H1 (cell line): ENCODE measurements around the gene CHN2. TPM values are rescaled to one million over a fixed set of nuclear protein-coding genes. Genes with fewer than 3 reads are reported as not detected.

Experiments
- CTCF ChIA-PET: fragments of 300-600 bp; sonication (Branson Sonifier 250); formaldehyde crosslinking; loops from one replicate; lab custom pipeline; 2021; ENCODE audit not compliant: partially characterized antibody; lab: Charles Lee
- POLR2A ChIA-PET: fragments of 300-600 bp; sonication (Branson Sonifier 250); formaldehyde crosslinking; loops from one replicate; lab custom pipeline; 2021; ENCODE audit warnings: inconsistent platforms; ENCODE audit not compliant: partially characterized antibody; lab: Charles Lee
- DNase-seq, 2 experiments: peaks; one replicate each; pipeline versions ENCODE4 v3.0.0 to v3.0.0-alpha.2; 2010 to 2022; ENCODE audit warnings: low spot score in 2 of 2, low read depth in 1 of 2, mixed read lengths in 1 of 2
- FAIRE-seq: peaks from 2 replicates; lab custom pipeline; 2011; peaks lifted over from hg19 to GRCh38; lab: Jason Lieb, UNC
- H2AFZ ChIP-seq: 2 replicates; pipeline ENCODE4 v1.8.1; 2012; ENCODE audit warnings: low read length, inconsistent platforms
- H2AK5ac ChIP-seq: 2 replicates; pipeline ENCODE4 v1.6.1; 2013; ENCODE audit warnings: low read depth, low read length
- H2BK120ac ChIP-seq: replicated peaks from 2 replicates; pipeline ENCODE3; 2013; ENCODE audit warnings: low read depth, low read length, inconsistent platforms
- H2BK12ac ChIP-seq: 2 replicates; pipeline ENCODE4 v1.6.1; 2013; ENCODE audit warnings: low read depth, low read length
- H2BK15ac ChIP-seq: 2 replicates; pipeline ENCODE4 v1.6.1; 2013; ENCODE audit warnings: low read length
- H2BK20ac ChIP-seq: 2 replicates; pipeline ENCODE4 v1.6.1; 2013; ENCODE audit warnings: low read length
- H2BK5ac ChIP-seq: 2 replicates; pipeline ENCODE4 v1.6.1; 2013; ENCODE audit warnings: low read depth, low read length
- H3K14ac ChIP-seq: 2 replicates; pipeline ENCODE4 v1.6.1; 2013; ENCODE audit warnings: inconsistent platforms; ENCODE audit not compliant: insufficient read length
- H3K18ac ChIP-seq: 2 replicates; pipeline ENCODE4 v1.6.1; 2013; ENCODE audit warnings: low read length; ENCODE audit errors: extremely low read depth
- H3K23ac ChIP-seq: 2 replicates; pipeline ENCODE4 v1.6.1; 2013; ENCODE audit warnings: inconsistent platforms; ENCODE audit not compliant: insufficient read length
- H3K23me2 ChIP-seq: 2 replicates; pipeline ENCODE4 v1.6.1; 2013; ENCODE audit warnings: low read depth, low read length
- H3K27ac ChIP-seq: 2 replicates; pipeline ENCODE4 v1.6.1; 2011; ENCODE audit warnings: low read depth, low read length, inconsistent platforms
- H3K27me3 ChIP-seq, 4 experiments: replicated peaks in 1 of 4; 1 replicate in 1 of 4; 2 replicates in 3 of 4; pipeline versions ENCODE4 v1.6.1 to v1.8.1; 2011 to 2013; ENCODE audit warnings: low read length in 3 of 4, mild to moderate bottlenecking in 3 of 4, inconsistent platforms in 2 of 4, mixed read lengths in 2 of 4, moderate library complexity in 1 of 4; ENCODE audit not compliant: control insufficient read depth in 3 of 4, insufficient read depth in 3 of 4; ENCODE audit errors: extremely low read depth in 1 of 4
- H3K36me3 ChIP-seq, 4 experiments: 2 replicates each; pipeline versions ENCODE4 v1.6.1 to v1.8.1; 2011 to 2013; ENCODE audit warnings: mild to moderate bottlenecking in 4 of 4, low read length in 3 of 4, moderate library complexity in 2 of 4, control low read depth in 1 of 4, inconsistent platforms in 1 of 4; ENCODE audit not compliant: insufficient read depth in 4 of 4, control insufficient read depth in 2 of 4
- H3K4ac ChIP-seq: replicated peaks from 2 replicates; pipeline ENCODE3; 2013; ENCODE audit warnings: low read length, low read depth, mixed read lengths, inconsistent platforms; ENCODE audit not compliant: insufficient read length
- H3K4me1 ChIP-seq, 4 experiments: replicated peaks in 1 of 4; 1 replicate in 1 of 4; 2 replicates in 3 of 4; pipeline versions ENCODE4 v1.6.1 to v1.8.1; 2011 to 2013; ENCODE audit warnings: low read length in 3 of 4, inconsistent platforms in 2 of 4, mixed read lengths in 1 of 4; ENCODE audit not compliant: insufficient read depth in 4 of 4, control insufficient read depth in 3 of 4
- H3K4me2 ChIP-seq, 2 experiments: 2 replicates each; pipeline versions ENCODE4 v1.6.1 to v1.8.1; 2011 to 2013; ENCODE audit warnings: low read depth in 2 of 2, low read length in 2 of 2, control low read depth in 1 of 2, inconsistent platforms in 1 of 2, mild to moderate bottlenecking in 1 of 2; ENCODE audit not compliant: insufficient read depth in 1 of 2
- H3K4me3 ChIP-seq, 4 experiments: fragments of 200-600, 300-600 bp in 1 of 4; sonication (generic), shearing (Covaris generic), sonication (Bioruptor Twin) in 1 of 4; 2 replicates each; pipeline versions ENCODE4 v1.5.1 to v1.8.1; 2011 to 2016; ENCODE audit warnings: low read length in 4 of 4, low read depth in 3 of 4, control low read depth in 2 of 4, inconsistent platforms in 2 of 4, mild to moderate bottlenecking in 2 of 4, mixed read lengths in 1 of 4, moderate library complexity in 1 of 4; ENCODE audit not compliant: insufficient read depth in 2 of 4; ENCODE audit errors: extremely low read depth in 1 of 4
- H3K56ac ChIP-seq: replicated peaks from 2 replicates; pipeline ENCODE3; 2013; ENCODE audit warnings: low read depth, mild to moderate bottlenecking, mixed read lengths, low read length, inconsistent platforms; ENCODE audit not compliant: insufficient read length
- H3K79me1 ChIP-seq: 2 replicates; pipeline ENCODE4 v1.6.1; 2013; ENCODE audit warnings: low read depth, low read length, control low read depth
- H3K79me2 ChIP-seq, 2 experiments: 2 replicates each; pipeline versions ENCODE4 v1.6.1 to v1.8.1; 2012 to 2013; ENCODE audit warnings: low read length in 2 of 2, mild to moderate bottlenecking in 2 of 2, inconsistent platforms in 1 of 2; ENCODE audit not compliant: insufficient read depth in 2 of 2, control insufficient read depth in 1 of 2
- H3K9ac ChIP-seq, 4 experiments: replicated peaks in 1 of 4; 1 replicate in 1 of 4; 2 replicates in 3 of 4; pipeline versions ENCODE4 v1.6.1 to v1.8.1; 2011 to 2013; ENCODE audit warnings: low read depth in 3 of 4, low read length in 3 of 4, control low read depth in 2 of 4, mild to moderate bottlenecking in 2 of 4, moderate library complexity in 2 of 4, inconsistent platforms in 1 of 4; ENCODE audit errors: extremely low read depth in 1 of 4
- H3K9me3 ChIP-seq, 2 experiments: 2 replicates each; pipeline versions ENCODE4 v1.6.1 to v1.8.1; 2012 to 2013; ENCODE audit warnings: mild to moderate bottlenecking in 2 of 2, moderate library complexity in 2 of 2, control low read depth in 1 of 2, inconsistent platforms in 1 of 2, low read depth in 1 of 2, low read length in 1 of 2, mixed read lengths in 1 of 2; ENCODE audit not compliant: insufficient read depth in 2 of 2
- H4K20me1 ChIP-seq, 2 experiments: replicated peaks in 1 of 2; 2 replicates each; pipeline versions ENCODE3 to v1.8.1; 2011 to 2013; ENCODE audit warnings: inconsistent platforms in 2 of 2, low read length in 2 of 2, mild to moderate bottlenecking in 1 of 2; ENCODE audit not compliant: insufficient read depth in 2 of 2, control insufficient read depth in 1 of 2
- H4K5ac ChIP-seq: 2 replicates; pipeline ENCODE4 v1.6.1; 2013; ENCODE audit warnings: low read length, low read depth, mixed read lengths, inconsistent platforms; ENCODE audit not compliant: insufficient read length
- H4K8ac ChIP-seq: 2 replicates; pipeline ENCODE4 v1.8.0; 2013; ENCODE audit warnings: mild to moderate bottlenecking, moderate library complexity, low read length, inconsistent platforms; ENCODE audit not compliant: insufficient read depth; ENCODE audit errors: extremely low read depth
- H4K91ac ChIP-seq: replicated peaks from 2 replicates; pipeline ENCODE3; 2013; ENCODE audit warnings: low read length, mixed read lengths, inconsistent platforms; ENCODE audit not compliant: insufficient read length
- FOSL1 ChIP-seq: IDR thresholded peaks from 2 replicates; pipeline ENCODE4 v1.6.1; 2011; ENCODE audit warnings: mild to moderate bottlenecking, low read depth, low read length, moderate library complexity; ENCODE audit not compliant: insufficient read depth
- GABPA ChIP-seq: IDR thresholded peaks from 2 replicates; pipeline ENCODE4 v1.6.1; 2011; ENCODE audit warnings: mild to moderate bottlenecking, low read length, moderate library complexity, borderline replicate concordance; ENCODE audit not compliant: insufficient read depth
- SIN3A ChIP-seq, 2 experiments: IDR thresholded peaks in 1 of 2; conservative IDR thresholded peaks in 1 of 2; 2 replicates each; pipeline ENCODE4 v1.6.1; 2011 to 2012; ENCODE audit warnings: low read length in 2 of 2, improper control_type of control experiment in 1 of 2, low read depth in 1 of 2, mild to moderate bottlenecking in 1 of 2
- SP1 ChIP-seq: IDR thresholded peaks from 2 replicates; pipeline ENCODE4 v1.6.1; 2011; ENCODE audit warnings: low read depth, low read length
- SUZ12 ChIP-seq: fragments of 200-600 bp; sonication (generic); IDR thresholded peaks from 2 replicates; pipeline ENCODE4 v1.6.1; 2012; ENCODE audit warnings: mild to moderate bottlenecking, inconsistent platforms, low read length, moderate library complexity, mixed read lengths
- WGBS, 2 experiments: shearing (Covaris generic) in 1 of 2; methylation state at CpG; one replicate each; pipeline versions ENCODE4 v1.1.6 to v1.1.7; 2013 to 2015; ENCODE audit warnings: low lambda C conversion rate in 2 of 2, mixed read lengths in 2 of 2, inconsistent platforms in 1 of 2, low coverage in 1 of 2, missing lambda C conversion rate in 1 of 2; ENCODE audit not compliant: insufficient replicate concordance in 2 of 2, insufficient coverage in 1 of 2, insufficient read length in 1 of 2; ENCODE audit errors: extremely low coverage in 1 of 2, missing lambda C conversion rate in 1 of 2; 5-methylcytosine and 5-hydroxymethylcytosine counted together
- polyA plus RNA-seq, 7 experiments: library from polyadenylated mRNA; depleted of rRNA in 3 of 7; stranded (reverse) in 5 of 7; unstranded in 2 of 7; fragments of >200 nt in 5 of 7; fragments of 200-250 nt in 2 of 7; gene quantifications; 1 replicate in 5 of 7; 2 replicates in 1 of 7; 4 replicates in 1 of 7; pipeline versions ENCODE4 v1.2.1 to v1.2.3, GENCODE V29; 2011 to 2013; ENCODE audit warnings: missing spikeins in 2 of 7, mixed read lengths in 2 of 7
- total RNA-seq: library from RNA; stranded (reverse); fragmentation: NEBNext Ultra II Directional; extraction: Animal tissue kit (Norgen Biotek cat#: 25700); gene quantifications from 2 replicates; pipeline ENCODE4 v1.2.1, GENCODE V29; 2021

CHN2 gene
- total and polyA plus RNA-seq, 2 of the 8 experiments (the other 6 are each of a cell fraction or from before 2014, with no cell fraction given): 2.9 to 4.8 TPM

DNA sequence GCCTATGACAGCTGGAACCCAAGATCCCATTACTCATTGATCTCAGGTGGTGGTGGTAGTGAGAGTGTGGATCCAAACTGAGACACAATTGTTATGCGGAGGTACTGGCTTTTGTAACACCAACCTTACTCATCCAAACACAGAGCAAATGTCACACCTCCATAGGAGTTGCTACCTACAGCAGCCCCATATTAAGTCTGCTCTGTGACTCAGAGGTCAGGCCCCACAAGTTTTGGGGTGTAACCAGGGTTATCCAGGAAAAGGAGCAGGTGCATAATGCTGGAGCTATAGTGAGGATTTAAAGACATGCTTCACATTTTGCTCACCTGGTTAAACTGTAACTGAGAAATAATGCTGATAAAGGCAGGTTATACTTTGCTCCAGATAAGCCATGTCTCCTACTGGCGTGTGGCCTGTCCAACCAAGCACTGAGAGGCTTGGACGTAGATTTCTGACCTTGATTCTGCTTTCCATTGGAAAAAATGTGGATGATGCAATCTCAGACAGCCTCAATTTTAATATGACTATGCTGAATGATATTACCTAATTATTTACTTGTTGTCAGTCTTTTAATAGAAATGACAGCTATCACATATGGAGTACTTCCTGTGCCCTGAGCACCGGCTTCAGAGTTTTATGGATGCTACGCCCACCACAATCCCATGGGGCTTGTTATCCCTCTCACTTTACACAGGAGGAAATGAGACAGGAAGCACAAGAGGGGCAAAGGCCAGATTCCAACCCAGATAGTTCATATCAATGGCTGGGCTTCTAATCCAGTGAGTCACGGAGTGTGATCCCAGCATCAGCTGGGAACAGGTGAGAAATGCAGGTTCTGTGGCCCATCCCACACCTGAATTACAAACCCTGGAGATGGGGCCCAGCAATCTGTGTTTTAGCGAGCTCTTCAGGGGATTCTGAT is 181.3 kb downstream of the CHN2 start:
- no peak overlapping the region for H4K91ac ChIP-seq
- no peak overlapping the region for H3K27ac ChIP-seq
- no peaks in the 10 kb centered on the region for H3K9me3 ChIP-seq
- H3K23ac ChIP-seq: no peak overlapping the region
- POLR2A ChIA-PET: no interaction called here
- H2BK15ac ChIP-seq: no peak overlapping the region
- no peaks in the 10 kb centered on the region for H3K79me2 ChIP-seq
- H2AFZ ChIP-seq: no peak overlapping the region
- H3K27me3 ChIP-seq: no peaks in the 10 kb centered on the region
- CTCF ChIA-PET: interaction anchor here (0.6 to 1.6 kb wide), 5 partner anchors 12 to 419 kb away, joined by 3 to 6 read pairs (median 3); no protein-coding TSS in a partner anchor
- H3K4ac ChIP-seq: no peak overlapping the region
- no peak overlapping the region for H3K56ac ChIP-seq
- no peaks in the 10 kb centered on the region for H3K23me2 ChIP-seq
- FAIRE-seq (peak; percentile 19), DNase-seq (no peak)
- 90% methylated on average over 7 of the region's 7 CpGs; no CpG with 5 or more reads in 1 of the 2 experiments for WGBS, 2 experiments
- no peak overlapping the region for H4K5ac ChIP-seq
- H2BK20ac ChIP-seq: no peak overlapping the region
- H2BK120ac ChIP-seq: no peak overlapping the region
- H3K4me2 ChIP-seq: no peak overlapping the region
- H3K36me3 ChIP-seq: no peaks in the 10 kb centered on the region
- no peak overlapping the region for H3K9ac ChIP-seq
- H2BK5ac ChIP-seq: no peak overlapping the region
- no peak overlapping the region for H2AK5ac ChIP-seq
- H3K4me1 ChIP-seq: peaks cover 0 to 4% (median 2%) of the 10 kb centered on the region in 4 experiments; a peak in 2 of 7 replicates
- H2BK12ac ChIP-seq: no peak overlapping the region
- H3K14ac ChIP-seq: no peak overlapping the region
- H4K8ac ChIP-seq: no peak overlapping the region
- H3K79me1 ChIP-seq: no peaks in the 10 kb centered on the region
- H4K20me1 ChIP-seq: no peaks in the 10 kb centered on the region
- H3K4me3 ChIP-seq: no peak overlapping the region
- no peak overlapping the region for H3K18ac ChIP-seq
- no peak for TF ChIP-seq SP1
- TF ChIP-seq SUZ12: no peak
- no peak for TF ChIP-seq FOSL1
- TF ChIP-seq GABPA: no peak
- no peak for TF ChIP-seq SIN3A (conservative IDR thresholded peaks at IDR 0.05 in 1 of 2, IDR thresholded peaks at IDR 0.05 in 1 of 2; ENCODE audit: low read depth in 1 of 2, low read length in 2 of 2)
